Dermis lymphatic vessel endothelial cell (primary cell): Measurements from ENCODE around the gene BCL2L15. TPM values are rescaled to one million over a fixed set of nuclear protein-coding genes. Genes with fewer than 3 reads are reported as not detected.

Experiments used
- total RNA-seq: library from RNA; depleted of rRNA; stranded (reverse); fragments of >200 nt; gene quantifications from 2 replicates; pipeline ENCODE4 v1.2.1, GENCODE V29; 2014

The BCL2L15 gene
- 0.09 and 0.11 TPM in 2 replicates for total RNA-seq

GRCh38 chr1:113887402-113888175, at the start of gene BCL2L15:
Gene BCL2L15 (minus strand): TSS chr1:113887581. CDS start chr1:113887375, 206 bp downstream.

GRCh38 chr1:113928941-113929749, 41.8 kb upstream of the BCL2L15 start, which contains the start of gene HIPK1:
Gene HIPK1 (plus strand): TSS chr1:113929324.

GRCh38 chr1:113904674-113905434, 17.5 kb upstream of the BCL2L15 start, which contains the start of the genes AP4B1 and DCLRE1B:
Gene AP4B1 (minus strand): TSS chr1:113904799. CDS start chr1:113904717, 82 bp downstream.
Gene DCLRE1B (plus strand): TSS chr1:113905326. CDS start chr1:113905587, 261 bp downstream.

GRCh38 chr1:113871597-113872113, 15.7 kb downstream of the BCL2L15 start, which contains the start of gene PTPN22:
Gene PTPN22 (minus strand): TSS chr1:113871712.

Other genes starting within 250 kb of the BCL2L15 start
- gene PHTF1, start 128.1 kb downstream of the BCL2L15 start, total RNA-seq: 28.0 and 36.2 TPM in 2 replicates
- 11.3 and 15.0 TPM in 2 replicates for gene RSBN1, start 75.1 kb downstream of the BCL2L15 start, total RNA-seq
- not detected in 2 replicates for gene PTPN22, start 15.9 kb downstream of the BCL2L15 start, total RNA-seq
- 15.9 and 19.4 TPM in 2 replicates for gene AP4B1, start 17.2 kb upstream of the BCL2L15 start, total RNA-seq
- 1.3 and 1.5 TPM in 2 replicates for gene DCLRE1B, start 17.7 kb upstream of the BCL2L15 start, total RNA-seq
- gene HIPK1, start 41.7 kb upstream of the BCL2L15 start, total RNA-seq: 31.3 and 33.3 TPM in 2 replicates
- 1.4 and 10.0 TPM in 2 replicates for gene OLFML3, start 91.9 kb upstream of the BCL2L15 start, total RNA-seq